Gastrocnemius medialis (tissue), 4 donors: Measurements from ENCODE around the gene TEP1.

Source experiments
- POLR2A ChIP-seq, 2 donors: fragments of 450-650 bp; IDR thresholded peaks; one replicate each; pipeline ENCODE4 v1.6.1; 2017; ENCODE audit warnings: antibody characterized with exemption in 2 of 2, mild to moderate bottlenecking in 2 of 2, moderate library complexity in 2 of 2
- TF ChIP-seq, protein P1 (sequence below), 5 experiments: fragments of 450-650 bp in 3 of 5; fragments of 200-600 bp in 2 of 5; sonication (generic) in 2 of 5; IDR thresholded peaks in 4 of 5; conservative IDR thresholded peaks in 1 of 5; 1 replicate in 4 of 5; 2 replicates in 1 of 5; pipeline ENCODE4 v1.5.1; 2016 to 2019; ENCODE audit warnings: antibody characterized with exemption in 5 of 5, mild to moderate bottlenecking in 3 of 5, moderate library complexity in 3 of 5

DNA sequence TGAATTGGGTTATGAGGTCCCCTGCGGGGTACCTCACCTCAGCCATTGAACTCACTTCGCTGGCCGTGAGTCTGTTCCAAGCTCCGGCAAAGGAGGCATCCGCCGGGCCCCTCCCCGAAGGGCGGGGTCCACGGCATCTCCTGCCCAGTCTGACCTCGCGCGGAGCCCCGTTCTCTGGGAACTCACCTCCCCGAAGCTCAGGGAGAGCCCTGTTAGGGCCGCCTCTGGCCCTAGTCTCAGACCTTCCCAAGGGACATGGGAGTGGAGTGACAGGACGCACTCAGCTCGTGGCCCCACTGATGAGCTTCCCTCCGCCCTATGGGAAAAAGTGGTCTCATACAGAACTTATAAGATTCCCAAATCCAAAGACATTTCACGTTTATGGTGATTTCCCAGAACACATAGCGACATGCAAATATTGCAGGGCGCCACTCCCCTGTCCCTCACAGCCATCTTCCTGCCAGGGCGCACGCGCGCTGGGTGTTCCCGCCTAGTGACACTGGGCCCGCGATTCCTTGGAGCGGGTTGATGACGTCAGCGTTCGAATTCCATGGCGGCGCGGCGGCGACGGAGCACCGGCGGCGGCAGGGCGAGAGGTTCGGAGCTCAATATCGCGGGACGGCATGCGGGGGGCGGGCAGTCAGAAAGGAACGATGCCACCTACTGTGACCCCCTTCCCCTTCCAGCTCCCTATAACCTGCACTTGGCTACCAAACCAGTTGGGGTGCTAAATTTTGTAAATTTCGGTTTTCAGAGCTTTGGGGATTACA lies 70.0 kb downstream of the TEP1 start, which contains the start of gene PARP2:
- peak; percentile 90 to 97 for TF ChIP-seq POLR2A (IDR thresholded peaks at IDR 0.05)
- TF ChIP-seq, protein P1, sequence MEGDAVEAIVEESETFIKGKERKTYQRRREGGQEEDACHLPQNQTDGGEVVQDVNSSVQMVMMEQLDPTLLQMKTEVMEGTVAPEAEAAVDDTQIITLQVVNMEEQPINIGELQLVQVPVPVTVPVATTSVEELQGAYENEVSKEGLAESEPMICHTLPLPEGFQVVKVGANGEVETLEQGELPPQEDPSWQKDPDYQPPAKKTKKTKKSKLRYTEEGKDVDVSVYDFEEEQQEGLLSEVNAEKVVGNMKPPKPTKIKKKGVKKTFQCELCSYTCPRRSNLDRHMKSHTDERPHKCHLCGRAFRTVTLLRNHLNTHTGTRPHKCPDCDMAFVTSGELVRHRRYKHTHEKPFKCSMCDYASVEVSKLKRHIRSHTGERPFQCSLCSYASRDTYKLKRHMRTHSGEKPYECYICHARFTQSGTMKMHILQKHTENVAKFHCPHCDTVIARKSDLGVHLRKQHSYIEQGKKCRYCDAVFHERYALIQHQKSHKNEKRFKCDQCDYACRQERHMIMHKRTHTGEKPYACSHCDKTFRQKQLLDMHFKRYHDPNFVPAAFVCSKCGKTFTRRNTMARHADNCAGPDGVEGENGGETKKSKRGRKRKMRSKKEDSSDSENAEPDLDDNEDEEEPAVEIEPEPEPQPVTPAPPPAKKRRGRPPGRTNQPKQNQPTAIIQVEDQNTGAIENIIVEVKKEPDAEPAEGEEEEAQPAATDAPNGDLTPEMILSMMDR (IDR thresholded peaks at IDR 0.05 in 4 of 5, conservative IDR thresholded peaks at IDR 0.05 in 1 of 5): no peak
